Heart right ventricle (tissue), 16 donors: ENCODE measurements around the gene ODAD4. TPM values are rescaled to one million over a fixed set of nuclear protein-coding genes. Genes with fewer than 3 reads are reported as not detected.
"Not testable (repeated sequence)": the region's sequence is repeated elsewhere in the genome, so short reads cannot be mapped to it uniquely, and the experiment has no call there.

Experiments
- ATAC-seq, 8 donors: fragments of 200-7000 bp; cut with Tn5 transposase; one replicate each; pipeline ENCODE4 v1.9.1; 2020; ENCODE audit warnings: mild to moderate bottlenecking in 8 of 8, moderate library complexity in 8 of 8, moderate number of reproducible peaks in 1 of 8
- DNase-seq, 2 donors: peaks; one replicate each; pipeline ENCODE4 v3.0.0-alpha.2; 2020
- H3K27ac ChIP-seq, 10 donors: fragments of 200-600 bp; sonication (generic) in 2 of 10; one replicate each; pipeline versions ENCODE4 v1.5.0 to v1.8.0; 2020 to 2022; ENCODE audit warnings: mild to moderate bottlenecking in 3 of 10
- H3K27me3 ChIP-seq, 7 donors: fragments of 200-600 bp; one replicate each; pipeline ENCODE4 v1.8.0; 2021 to 2022; ENCODE audit warnings: mild to moderate bottlenecking in 2 of 7
- H3K36me3 ChIP-seq, 9 donors: fragments of 200-600 bp; sonication (generic) in 1 of 9; one replicate each; pipeline versions ENCODE4 v1.5.0 to v1.8.0; 2020 to 2022; ENCODE audit warnings: mild to moderate bottlenecking in 2 of 9
- H3K4me1 ChIP-seq, 9 donors: fragments of 200-600 bp; sonication (generic) in 1 of 9; one replicate each; pipeline versions ENCODE4 v1.5.0 to v1.8.0; 2020 to 2022; ENCODE audit warnings: mild to moderate bottlenecking in 4 of 9
- H3K4me3 ChIP-seq, 10 donors: fragments of 200-600 bp; sonication (generic) in 2 of 10; one replicate each; pipeline versions ENCODE4 v1.5.0 to v1.8.0; 2020 to 2022; ENCODE audit warnings: mild to moderate bottlenecking in 7 of 10, moderate library complexity in 2 of 10
- H3K9me3 ChIP-seq, 11 donors: fragments of 200-600 bp in 10 of 11; sonication (generic) in 2 of 11; one replicate each; pipeline versions ENCODE4 v1.5.0 to v1.8.0; 2013 to 2022; ENCODE audit warnings: mild to moderate bottlenecking in 2 of 11, control low read depth in 1 of 11, moderate library complexity in 1 of 11
- CTCF ChIP-seq, 9 donors: fragments of 200-600 bp; sonication (generic) in 2 of 9; IDR thresholded peaks; one replicate each; pipeline versions ENCODE4 v1.5.0 to v1.8.0; 2021 to 2022; ENCODE audit warnings: antibody characterized with exemption in 9 of 9, mild to moderate bottlenecking in 5 of 9, moderate library complexity in 1 of 9
- WGBS, 2 donors: extraction: QIAGEN DNeasy Blood & Tissue Kit; methylation state at CpG; one replicate each; pipeline ENCODE4 v1.1.7; 2013; ENCODE audit warnings: inconsistent platforms in 1 of 2; 5-methylcytosine and 5-hydroxymethylcytosine counted together
- intact Hi-C, 10 donors: fragments of 100-400 bp; cut with DNase I; formaldehyde crosslinking; loops; one replicate each; pipeline versions ENCODE4 v1.11.1 to v1.14.2; 2022
- polyA plus RNA-seq, 2 donors: library from polyadenylated mRNA; stranded (reverse); fragments of 200-250 nt; gene quantifications; one replicate each; pipeline ENCODE4 v1.2.3, GENCODE V29; 2013
- total RNA-seq, 10 donors: library from RNA; stranded (reverse); fragmentation: NEBNext Ultra II Directional in 3 of 10; extraction: Animal tissue kit (Norgen Biotek cat#: 25700) in 3 of 10; gene quantifications; one replicate each; pipeline versions ENCODE4 v1.2.1 to v1.2.4, GENCODE V29; 2021 to 2023
- donor health status: Arrhythmogenic right ventricular cardiomyopathy.
- donor health status: ischemic (EF 13 %, LVEDD 7.1; RV severe dilation, severe dysfunction).
- donor health status: healthy with polysubstance abuse.
- donor health status: DM: no; HTN: yes; CAD: no.
- donor health status: DM: no; HTN: no; CAD: no.
- donor health status: ischemic (EF 25% LVEDD 6.9; RV normal size, moderate dysfunction).
- donor health status: ischemic (EF 25% LVEDD 5.7; RV mildly dilated, moderate dysfunction).
- donor health status: healthy.
- donor health status: DM: yes; HTN: yes; CAD: no.
- donor health status: Ischemic cardiomyopathy.
- donor health status: ischemic (EF 35%, LVEDD 5.7; RV mildly dilated, moderate dysfunction).
- donor health status: nonischemic (EF 11% LVEDD 7.7; RV severe dilation, severe dysfunction).
- donor health status: DM: yes; HTN: yes; CAD: no.
- donor health status: PGD.
- donor health status: ischemic (EF 29% LVEDD 5.4; RV normal size, mild dysfunction).
- donor health status: nonischemic (EF 23%, LVEDD 6.1; RV moderate dilation, normal function).

ODAD4 gene
- total and polyA plus RNA-seq, 12 donors, result 0.23 to 1.6 (median 0.69) TPM

GRCh38 chr17:41919840-41920579 lies 10.4 kb upstream of the ODAD4 start:
- intact Hi-C loops, result loop anchor here in 1 of 10 donors (5.0 kb wide), 1 partner anchor 48 kb away; no protein-coding TSS in a partner anchor
- no peak for TF ChIP-seq CTCF (IDR thresholded peaks at IDR 0.05)
- peak overlapping the region in 3 of 10 donors; percentile 62 to 92 (median 88) for H3K27ac ChIP-seq
- WGBS, 2 donors, result 87 to 95% methylated on average over 7 of the region's 7 CpGs
- H3K4me3 ChIP-seq, result peak overlapping the region in 2 of 10 donors; percentile 85 to 88
- ATAC-seq (no peak), DNase-seq (no peak)
- H3K9me3 ChIP-seq, result no peaks in the 10 kb centered on the region
- H3K27me3 ChIP-seq, result no peaks in the 10 kb centered on the region
- no peaks in the 10 kb centered on the region for H3K36me3 ChIP-seq
- peaks cover 6 to 39% (median 23%) of the 10 kb centered on the region in 9 donors for H3K4me1 ChIP-seq

DNA sequence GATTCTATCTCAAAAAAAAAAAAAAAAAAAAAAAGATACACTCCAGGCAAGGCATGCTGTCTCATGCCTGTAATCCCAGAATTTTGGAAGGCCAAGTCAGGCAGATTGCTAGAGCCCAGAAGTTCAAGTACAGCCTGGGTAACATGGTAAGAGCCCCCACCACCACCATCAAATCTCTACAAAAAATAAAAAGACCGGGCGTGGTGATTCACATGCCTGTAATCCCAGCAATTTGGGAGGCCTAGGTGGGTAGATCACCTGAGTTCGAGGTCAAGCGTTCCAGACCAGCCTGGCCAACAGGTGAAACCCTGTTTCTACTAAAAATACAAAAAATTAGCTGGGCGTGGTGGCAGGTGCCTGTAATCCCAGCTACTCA lies 9.8 kb upstream of the ODAD4 start:
- Histone ChIP-seq H3K4me1 (peaks cover 6 to 35% (median 22%) of the 10 kb centered on the region in 9 donors), H3K27ac (no peak overlapping the region), H3K36me3 (no peaks in the 10 kb centered on the region), H3K4me3 (no peak overlapping the region), H3K27me3 (no peaks in the 10 kb centered on the region), H3K9me3 (no peaks in the 10 kb centered on the region)
- WGBS, 2 donors, result 85 to 99% methylated on average over 5 of the region's 5 CpGs
- DNase-seq (no peak), ATAC-seq (no peak)
- no peak for TF ChIP-seq CTCF (IDR thresholded peaks at IDR 0.05)
- intact Hi-C loops, result loop anchor here in 1 of 10 donors (5.0 kb wide), 1 partner anchor 48 kb away; no protein-coding TSS in a partner anchor

DNA sequence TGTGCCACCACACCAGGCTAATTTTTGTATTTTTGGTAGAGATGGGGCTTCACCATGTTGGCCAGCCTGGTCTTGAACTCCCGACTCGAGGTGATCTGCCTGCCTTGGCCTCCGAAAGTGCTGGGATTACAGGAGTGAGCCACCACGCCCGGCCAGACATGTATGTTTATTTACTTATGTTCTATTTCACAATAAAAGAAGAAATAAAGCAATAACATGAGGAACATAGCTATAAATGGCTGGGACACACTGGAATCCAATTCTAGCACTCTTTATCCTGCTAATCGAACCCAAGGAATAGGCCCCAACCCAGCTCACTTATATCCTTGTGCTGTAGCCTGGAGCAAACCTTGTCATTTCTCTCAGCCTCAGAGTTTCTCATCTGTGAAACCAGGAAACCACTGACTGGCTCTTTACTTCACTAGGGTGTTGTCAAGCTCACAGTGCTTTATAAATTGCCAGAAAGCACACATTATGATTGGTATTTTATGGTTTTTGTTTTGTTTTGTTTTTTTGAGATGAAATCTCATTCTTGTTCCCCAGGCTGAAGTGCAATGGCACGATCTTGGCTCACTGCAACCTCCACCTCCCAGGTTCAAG lies 4.3 kb upstream of the ODAD4 start:
- Histone ChIP-seq H3K36me3 (no peaks in the 10 kb centered on the region), H3K9me3 (no peaks in the 10 kb centered on the region), H3K4me1 (peaks cover 0 to 20% (median 7%) of the 10 kb centered on the region in 9 donors), H3K27ac (no peak overlapping the region), H3K4me3 (no peak overlapping the region), H3K27me3 (no peaks in the 10 kb centered on the region)
- intact Hi-C loops, result no loop called here
- 92 to 93% methylated on average over 7 of the region's 7 CpGs for WGBS, 2 donors
- ATAC-seq (no peak), DNase-seq (no peak)
- no peak for TF ChIP-seq CTCF (IDR thresholded peaks at IDR 0.05)

GRCh38 chr17:41928693-41929251 lies 1.6 kb upstream of the ODAD4 start:
- intact Hi-C loops, result no loop called here
- WGBS, 2 donors, result 80 to 92% methylated on average over 6 of the region's 6 CpGs
- Histone ChIP-seq H3K27me3 (no peaks in the 10 kb centered on the region), H3K27ac (no peak overlapping the region), H3K4me3 (no peak overlapping the region), H3K36me3 (no peaks in the 10 kb centered on the region), H3K4me1 (peaks cover 0 to 30% (median 7%) of the 10 kb centered on the region in 9 donors), H3K9me3 (no peaks in the 10 kb centered on the region)
- ATAC-seq (no peak), DNase-seq (no peak)
- TF ChIP-seq CTCF (IDR thresholded peaks at IDR 0.05), result no peak

GRCh38 chr17:41930833-41931156 lies 378 bp downstream of the ODAD4 start:
- H3K9me3 ChIP-seq, DNase-seq, H3K27me3 ChIP-seq, H3K36me3 ChIP-seq, intact Hi-C loops: not testable (repeated sequence)
- peaks cover 0 to 30% (median 7%) of the 10 kb centered on the region in 9 donors for H3K4me1 ChIP-seq
- peak overlapping the region; percentile 19 to 76 (median 59) for H3K4me3 ChIP-seq
- peak overlapping the region in 9 of 10 donors; percentile 73 to 92 (median 83) for H3K27ac ChIP-seq
- 44 to 54% methylated on average over 18 of the region's 18 CpGs for WGBS, 2 donors
- peak in 1 of 8 donors; percentile 5 for ATAC-seq

- peaks cover 0 to 11% (median 0%) of the 10 kb centered on the region in 9 donors for H3K36me3 ChIP-seq
- H3K4me1 ChIP-seq, result peaks cover 0 to 30% (median 7%) of the 10 kb centered on the region in 9 donors
- H3K27me3 ChIP-seq, ATAC-seq, H3K27ac ChIP-seq, H3K9me3 ChIP-seq, intact Hi-C loops, DNase-seq, H3K4me3 ChIP-seq: not testable (repeated sequence)
- 89 to 93% methylated on average over 4 of the region's 4 CpGs for whole genome bisulfite sequencing, 2 donors
Measured at GRCh38 chr17:41931715-41932114, 1.3 kb downstream of the ODAD4 start.
